ENCODE data around the gene NBEA. TPM values are rescaled to one million over a fixed set of nuclear protein-coding genes. Genes with fewer than 3 reads are reported as not detected.

NBEA gene
- total RNA-seq, 1 experiment from 2014 or later = 4.1 TPM

- Histone ChIP-seq H4K20me1 (ENCODE audit: insufficient read depth) (no peaks in the 10 kb centered on the region), H3K27ac (ENCODE audit: low read depth, low read length) (no peak overlapping the region), H3K9me3 (ENCODE audit: control insufficient read depth in 1 of 2, insufficient read depth in 1 of 2, low read depth in 1 of 2, low read length in 2 of 2) (peaks cover 5 to 7% of the 10 kb centered on the region in 2 experiments; a peak in 1 of 4 replicates), H3K4me1 (ENCODE audit: control insufficient read depth in 1 of 2, insufficient read depth in 2 of 2, low read length in 2 of 2) (no peaks in the 10 kb centered on the region), H3K9ac (ENCODE audit: low read length) (no peak overlapping the region), H3K27me3 (ENCODE audit: insufficient read depth, low read length) (no peaks in the 10 kb centered on the region), H3K79me2 (ENCODE audit: insufficient read depth, low read length) (no peaks in the 10 kb centered on the region), H3K4me3 (replicated peaks in 1 of 2; ENCODE audit: low read depth in 1 of 2, low read length in 2 of 2) (no peak overlapping the region), H3K4me2 (ENCODE audit: low read length) (no peak overlapping the region), H3K9me2 (ENCODE audit: insufficient read depth) (no peaks in the 10 kb centered on the region), H3K36me3 (ENCODE audit: control insufficient read depth in 1 of 2, insufficient read depth in 2 of 2, low read length in 2 of 2) (no peaks in the 10 kb centered on the region), H2AFZ (ENCODE audit: low read depth, low read length, poor library complexity, severe bottlenecking) (no peak overlapping the region)
- no TSS peak for BruUV-seq (replicated peaks)
- ChIA-PET CTCF (no interaction called here), POLR2A (no interaction called here), RAD21 (ENCODE audit: low non-redundant PET in 1 of 2, low total read pairs in 2 of 2, uncharacterized antibody in 2 of 2, unreplicated experiment in 2 of 2) (no interaction called here)
- TF ChIP-seq RAD21 (IDR thresholded peaks at IDR 0.05; ENCODE audit: low read depth) = no peak
- TF ChIP-seq REST (IDR thresholded peaks at IDR 0.05; ENCODE audit: low read depth) = no peak
- TF ChIP-seq ZFX (IDR thresholded peaks at IDR 0.05) = no peak
- no peak for TF ChIP-seq YY1 (IDR thresholded peaks at IDR 0.05; ENCODE audit: extremely low read depth, insufficient replicate concordance, low read depth, low read length)
- TF ChIP-seq, protein P1, sequence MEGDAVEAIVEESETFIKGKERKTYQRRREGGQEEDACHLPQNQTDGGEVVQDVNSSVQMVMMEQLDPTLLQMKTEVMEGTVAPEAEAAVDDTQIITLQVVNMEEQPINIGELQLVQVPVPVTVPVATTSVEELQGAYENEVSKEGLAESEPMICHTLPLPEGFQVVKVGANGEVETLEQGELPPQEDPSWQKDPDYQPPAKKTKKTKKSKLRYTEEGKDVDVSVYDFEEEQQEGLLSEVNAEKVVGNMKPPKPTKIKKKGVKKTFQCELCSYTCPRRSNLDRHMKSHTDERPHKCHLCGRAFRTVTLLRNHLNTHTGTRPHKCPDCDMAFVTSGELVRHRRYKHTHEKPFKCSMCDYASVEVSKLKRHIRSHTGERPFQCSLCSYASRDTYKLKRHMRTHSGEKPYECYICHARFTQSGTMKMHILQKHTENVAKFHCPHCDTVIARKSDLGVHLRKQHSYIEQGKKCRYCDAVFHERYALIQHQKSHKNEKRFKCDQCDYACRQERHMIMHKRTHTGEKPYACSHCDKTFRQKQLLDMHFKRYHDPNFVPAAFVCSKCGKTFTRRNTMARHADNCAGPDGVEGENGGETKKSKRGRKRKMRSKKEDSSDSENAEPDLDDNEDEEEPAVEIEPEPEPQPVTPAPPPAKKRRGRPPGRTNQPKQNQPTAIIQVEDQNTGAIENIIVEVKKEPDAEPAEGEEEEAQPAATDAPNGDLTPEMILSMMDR (IDR thresholded peaks at IDR 0.05 in 2 of 3, conservative IDR thresholded peaks at IDR 0.05 in 1 of 3; ENCODE audit: borderline replicate concordance in 1 of 3, insufficient read depth in 1 of 3, low read depth in 2 of 3, low read length in 2 of 3) = no peak
- TF ChIP-seq SRF (IDR thresholded peaks at IDR 0.05; ENCODE audit: low read depth) = no peak
- no peak for TF ChIP-seq FOSL1 (IDR thresholded peaks at IDR 0.05; ENCODE audit: low read depth)
- no peak for TF ChIP-seq JUND (IDR thresholded peaks at IDR 0.05)
- TF ChIP-seq EZH2phosphoT487 (IDR thresholded peaks at IDR 0.05; ENCODE audit: borderline replicate concordance) = no peak
- TF ChIP-seq ZNF274 (IDR thresholded peaks at IDR 0.05; ENCODE audit: low read depth, low read length) = no peak
- TF ChIP-seq, protein P2, sequence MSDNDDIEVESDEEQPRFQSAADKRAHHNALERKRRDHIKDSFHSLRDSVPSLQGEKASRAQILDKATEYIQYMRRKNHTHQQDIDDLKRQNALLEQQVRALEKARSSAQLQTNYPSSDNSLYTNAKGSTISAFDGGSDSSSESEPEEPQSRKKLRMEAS (IDR thresholded peaks at IDR 0.05) = no peak
- TF ChIP-seq CBX3 (IDR thresholded peaks at IDR 0.05; ENCODE audit: low read depth) = no peak
- intact Hi-C loops (cut with micrococcal nuclease) = no loop called here
- ATAC-seq = no peak
- no peak for DNase-seq (ENCODE audit: low read depth, low spot score)
These were observed 86.3 kb downstream of the NBEA start for GRCh38 chr13:35028338-35028867.
